Neural cell (in vitro differentiated cells): ENCODE data around the gene AHSP. TPM values are rescaled to one million over a fixed set of nuclear protein-coding genes. Genes with fewer than 3 reads are reported as not detected.

ENCODE experiments used
- H2AFZ ChIP-seq: fragments of 200-600, 300-800 bp; sonication (generic), shearing (Covaris generic); 2 replicates; pipeline ENCODE4 v1.6.0; 2014; ENCODE audit warnings: low read depth, mild to moderate bottlenecking, antibody characterized with exemption, low read length, moderate library complexity
- H3F3A ChIP-seq: fragments of 200-600 bp; shearing (Covaris generic); 2 replicates; pipeline ENCODE4 v1.6.1; 2016; ENCODE audit warnings: mild to moderate bottlenecking, moderate library complexity, mixed read lengths, antibody characterized with exemption, low read length; ENCODE audit not compliant: insufficient read depth, poor library complexity, severe bottlenecking
- H3K27ac ChIP-seq: fragments of 200-600, 300-800 bp; sonication (generic), shearing (Covaris generic); 2 replicates; pipeline ENCODE4 v1.5.1; 2014; ENCODE audit warnings: mild to moderate bottlenecking, low read length, moderate library complexity
- H3K27me3 ChIP-seq: fragments of 300-800, 200-600 bp; sonication (generic), shearing (Covaris generic); 2 replicates; pipeline ENCODE4 v1.6.0; 2014; ENCODE audit warnings: mild to moderate bottlenecking, low read depth, low read length, moderate library complexity; ENCODE audit not compliant: insufficient read depth
- H3K36me3 ChIP-seq: fragments of 300-800, 200-600 bp; sonication (generic), shearing (Covaris generic); 2 replicates; pipeline ENCODE4 v1.5.1; 2014; ENCODE audit warnings: mild to moderate bottlenecking, antibody characterized with exemption, low read length, moderate library complexity; ENCODE audit not compliant: insufficient read depth
- H3K4me2 ChIP-seq: fragments of 300-800, 200-600 bp; sonication (generic), shearing (Covaris generic); 2 replicates; pipeline ENCODE4 v1.6.0; 2014; ENCODE audit warnings: mild to moderate bottlenecking, low read length
- H3K4me3 ChIP-seq: fragments of 300-800, 200-600 bp; sonication (generic), shearing (Covaris generic); 2 replicates; pipeline ENCODE4 v1.5.1; 2014; ENCODE audit warnings: mild to moderate bottlenecking, low read length, moderate library complexity
- H3K79me2 ChIP-seq: fragments of 200-600 bp; shearing (Covaris generic); replicated peaks from 2 replicates; pipeline ENCODE4 v1.6.0; 2014; ENCODE audit warnings: mild to moderate bottlenecking, low read length, moderate library complexity; ENCODE audit not compliant: insufficient read depth
- H3K9ac ChIP-seq: fragments of 300-800, 200-600 bp; sonication (generic), shearing (Covaris generic); 2 replicates; pipeline ENCODE4 v1.6.1; 2016; ENCODE audit warnings: mild to moderate bottlenecking, low read length, mixed read lengths
- H3K9me2 ChIP-seq: fragments of 200-600 bp; shearing (Covaris generic); 2 replicates; pipeline ENCODE4 v1.6.1; 2016; ENCODE audit warnings: mild to moderate bottlenecking, low read length, mixed read lengths; ENCODE audit not compliant: insufficient read depth
- H3K9me3 ChIP-seq: fragments of 200-600, 300-800 bp; sonication (generic), shearing (Covaris generic); 2 replicates; pipeline ENCODE4 v1.6.1; 2016; ENCODE audit warnings: mild to moderate bottlenecking, mixed run types, low read length, moderate library complexity, mixed read lengths
- H4K20me1 ChIP-seq: fragments of 200-600 bp; shearing (Covaris generic); 2 replicates; pipeline ENCODE4 v1.6.1; 2016; ENCODE audit warnings: mild to moderate bottlenecking, mixed run types; ENCODE audit not compliant: insufficient read depth
- CTCF ChIP-seq: fragments of 450-650 bp; IDR thresholded peaks from 2 replicates; pipeline ENCODE4 v1.5.1; 2014; ENCODE audit warnings: antibody characterized with exemption, mild to moderate bottlenecking, moderate library complexity; ENCODE audit not compliant: poor library complexity, severe bottlenecking
- EP300 ChIP-seq: fragments of 450-650 bp; conservative IDR thresholded peaks from 2 replicates; pipeline ENCODE4 v1.6.1; 2014; ENCODE audit warnings: antibody characterized with exemption, mild to moderate bottlenecking, moderate library complexity; ENCODE audit not compliant: poor library complexity, severe bottlenecking
- EZH2 ChIP-seq: fragments of 200-600, 300-800 bp; shearing (Covaris generic), sonication (generic); IDR thresholded peaks from 2 replicates; pipeline ENCODE4 v1.6.1; 2014; ENCODE audit warnings: antibody characterized with exemption, low read length, borderline replicate concordance, mild to moderate bottlenecking; ENCODE audit not compliant: insufficient read depth, poor library complexity, severe bottlenecking
- MXI1 ChIP-seq: fragments of 450-650 bp; conservative IDR thresholded peaks from 2 replicates; pipeline ENCODE4 v1.6.1; 2014; ENCODE audit warnings: antibody characterized with exemption, mild to moderate bottlenecking; ENCODE audit not compliant: poor library complexity, severe bottlenecking
- POLR2AphosphoS5 ChIP-seq: IDR thresholded peaks from 2 replicates; pipeline ENCODE4 v1.6.1; 2012
- RAD21 ChIP-seq: fragments of 450-650 bp; conservative IDR thresholded peaks from 2 replicates; pipeline ENCODE4 v1.6.1; 2014; ENCODE audit warnings: antibody characterized with exemption, mild to moderate bottlenecking, moderate library complexity
- REST ChIP-seq: IDR thresholded peaks from 2 replicates; pipeline ENCODE4 v1.6.1; 2012; ENCODE audit warnings: borderline replicate concordance
- SMC3 ChIP-seq: fragments of 450-650 bp; conservative IDR thresholded peaks from 2 replicates; pipeline ENCODE4 v1.6.1; 2014; ENCODE audit warnings: antibody characterized with exemption, mild to moderate bottlenecking, moderate library complexity; ENCODE audit not compliant: poor library complexity
- TAF1 ChIP-seq: IDR thresholded peaks from 2 replicates; pipeline ENCODE4 v1.6.1; 2012; ENCODE audit warnings: low read depth
- polyA plus RNA-seq: library from polyadenylated mRNA; depleted of rRNA; stranded (reverse); fragments of >200 nt; gene quantifications from 2 replicates; pipeline ENCODE4 v1.2.3, GENCODE V29; 2014

The AHSP gene
- polyA plus RNA-seq, 1 donor from 2014 or later: not detected

GRCh38 chr16:31487071-31487719, 40.5 kb upstream of the AHSP start:
- no peaks in the 10 kb centered on the region for H3F3A ChIP-seq
- H3K79me2 ChIP-seq: no peaks in the 10 kb centered on the region
- H3K4me2 ChIP-seq: peak overlapping the region; percentile 52
- TF ChIP-seq EZH2: peak; percentile 3
- no peak for TF ChIP-seq EP300
- no peaks in the 10 kb centered on the region for H3K9me3 ChIP-seq
- no peaks in the 10 kb centered on the region for H3K36me3 ChIP-seq
- H3K27me3 ChIP-seq: peaks cover 39% of the 10 kb centered on the region
- H2AFZ ChIP-seq: no peak overlapping the region
- no peaks in the 10 kb centered on the region for H3K9me2 ChIP-seq
- H3K27ac ChIP-seq: no peak overlapping the region
- peak overlapping the region; percentile 27 for H3K9ac ChIP-seq
- no peaks in the 10 kb centered on the region for H4K20me1 ChIP-seq
- H3K4me3 ChIP-seq: peak overlapping the region; percentile 74

GRCh38 chr16:31487720-31488467, 39.8 kb upstream of the AHSP start:
- no peak overlapping the region for H2AFZ ChIP-seq
- peak overlapping the region; percentile 52 for H3K4me2 ChIP-seq
- H3K36me3 ChIP-seq: no peaks in the 10 kb centered on the region
- peaks cover 39% of the 10 kb centered on the region for H3K27me3 ChIP-seq
- H4K20me1 ChIP-seq: no peaks in the 10 kb centered on the region
- peak overlapping the region; percentile 74 for H3K4me3 ChIP-seq
- H3K9me3 ChIP-seq: no peaks in the 10 kb centered on the region
- no peak overlapping the region for H3K27ac ChIP-seq
- no peak for TF ChIP-seq TAF1
- TF ChIP-seq EZH2: peak; percentile 30
- peak overlapping the region; percentile 27 for H3K9ac ChIP-seq
- H3K79me2 ChIP-seq: no peaks in the 10 kb centered on the region
- H3K9me2 ChIP-seq: no peaks in the 10 kb centered on the region
- H3F3A ChIP-seq: no peaks in the 10 kb centered on the region

DNA sequence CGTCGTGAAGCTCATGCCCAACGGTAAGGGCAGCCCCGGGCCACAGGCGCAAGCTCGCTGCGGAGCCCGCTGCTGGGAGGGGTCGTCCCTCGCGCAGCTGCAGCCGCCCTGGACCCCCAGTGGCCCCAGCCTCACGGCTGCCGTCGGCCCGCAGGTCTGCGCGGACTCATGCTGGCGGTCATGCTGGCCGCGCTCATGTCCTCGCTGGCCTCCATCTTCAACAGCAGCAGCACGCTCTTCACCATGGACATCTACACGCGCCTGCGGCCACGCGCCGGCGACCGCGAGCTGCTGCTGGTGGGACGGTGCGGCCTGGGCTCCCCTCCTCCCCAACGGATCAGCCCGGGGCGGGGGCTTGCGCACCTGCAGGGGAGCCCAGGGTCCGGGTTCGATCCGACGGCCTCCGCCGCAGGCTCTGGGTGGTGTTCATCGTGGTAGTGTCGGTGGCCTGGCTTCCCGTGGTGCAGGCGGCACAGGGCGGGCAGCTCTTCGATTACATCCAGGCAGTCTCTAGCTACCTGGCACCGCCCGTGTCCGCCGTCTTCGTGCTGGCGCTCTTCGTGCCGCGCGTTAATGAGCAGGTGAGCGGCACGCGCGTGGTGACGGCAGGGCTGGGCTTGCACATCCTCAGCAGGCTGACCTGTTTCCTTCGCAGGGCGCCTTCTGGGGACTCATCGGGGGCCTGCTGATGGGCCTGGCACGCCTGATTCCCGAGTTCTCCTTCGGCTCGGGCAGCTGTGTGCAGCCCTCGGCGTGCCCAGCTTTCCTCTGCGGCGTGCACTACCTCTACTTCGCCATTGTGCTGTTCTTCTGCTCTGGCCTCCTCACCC, 39.0 kb upstream of the AHSP start:
- H3F3A ChIP-seq: no peaks in the 10 kb centered on the region

DNA sequence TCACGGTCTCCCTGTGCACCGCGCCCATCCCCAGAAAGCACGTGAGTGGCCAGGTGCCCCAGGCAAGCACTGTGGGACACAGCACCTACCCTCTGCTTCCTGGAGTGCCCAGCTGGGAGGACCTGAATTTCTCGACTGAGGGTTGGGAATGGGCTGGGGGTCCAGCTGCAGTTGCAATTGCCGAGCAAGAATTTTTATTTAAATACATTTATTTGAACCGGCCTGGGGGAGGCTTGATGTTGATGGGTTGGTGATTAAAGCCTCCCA, 38.5 kb upstream of the AHSP start:
- peaks cover 39% of the 10 kb centered on the region for H3K27me3 ChIP-seq
- no peaks in the 10 kb centered on the region for H3F3A ChIP-seq
- no peak overlapping the region for H3K4me3 ChIP-seq
- no peak overlapping the region for H2AFZ ChIP-seq
- TF ChIP-seq EP300 (no peak), TAF1 (no peak), CTCF (no peak), REST (no peak), EZH2 (no peak), SMC3 (no peak), RAD21 (no peak), MXI1 (no peak), POLR2AphosphoS5 (no peak)
- no peak overlapping the region for H3K9ac ChIP-seq
- H3K4me2 ChIP-seq: no peak overlapping the region
- no peaks in the 10 kb centered on the region for H3K9me2 ChIP-seq
- no peak overlapping the region for H3K27ac ChIP-seq
- H3K79me2 ChIP-seq: no peaks in the 10 kb centered on the region
- H4K20me1 ChIP-seq: no peaks in the 10 kb centered on the region
- H3K36me3 ChIP-seq: no peaks in the 10 kb centered on the region
- H3K9me3 ChIP-seq: no peaks in the 10 kb centered on the region

More for the DNA sequence above, 39.0 kb upstream of the AHSP start:
- H3K27me3 ChIP-seq: peaks cover 39% of the 10 kb centered on the region
- H3K27ac ChIP-seq: no peak overlapping the region
- no peaks in the 10 kb centered on the region for H3K36me3 ChIP-seq
- no peak for TF ChIP-seq TAF1
- no peak for TF ChIP-seq MXI1
- TF ChIP-seq POLR2AphosphoS5: no peak
- H4K20me1 ChIP-seq: no peaks in the 10 kb centered on the region
- peak overlapping the region; percentile 27 for H3K9ac ChIP-seq
- H3K9me2 ChIP-seq: no peaks in the 10 kb centered on the region
- H3K4me3 ChIP-seq: peak overlapping the region; percentile 74
- no peaks in the 10 kb centered on the region for H3K79me2 ChIP-seq
- H3K4me2 ChIP-seq: peak overlapping the region; percentile 52
- H3K9me3 ChIP-seq: no peaks in the 10 kb centered on the region
- H2AFZ ChIP-seq: no peak overlapping the region
